ENCODE data around the gene MPC2. TPM values are rescaled to one million over a fixed set of nuclear protein-coding genes. Genes with fewer than 3 reads are reported as not detected.

Gene MPC2
- total and polyA plus RNA-seq, 12 donors: 131 to 268 (median 222) TPM

DNA sequence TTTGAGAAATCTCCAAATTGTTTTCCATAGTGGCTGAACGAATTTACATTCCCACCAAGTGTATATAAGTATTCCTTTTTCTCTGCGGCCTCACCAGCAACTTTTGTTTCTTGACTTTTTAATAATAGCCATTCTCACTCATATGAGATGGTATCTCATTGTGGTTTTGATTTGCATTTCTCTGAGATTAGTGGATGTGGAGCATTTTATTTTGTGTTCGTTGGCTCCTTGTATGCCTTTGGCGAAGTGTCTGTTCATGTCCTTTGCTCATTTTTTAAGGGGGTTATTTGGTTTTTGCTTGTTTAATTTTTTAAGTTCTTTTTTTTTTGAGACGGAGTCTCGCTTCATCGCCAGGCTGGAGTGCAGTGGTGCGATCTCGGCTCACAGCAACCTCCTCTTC is 45.1 kb upstream of the MPC2 start:
- Histone ChIP-seq H3K36me3 (peaks cover 0 to 66% (median 8%) of the 10 kb centered on the region in 9 donors), H3K9me3 (no peaks in the 10 kb centered on the region), H3K27ac (no peak overlapping the region), H3K4me1 (peaks cover 0 to 6% (median 0%) of the 10 kb centered on the region in 9 donors), H3K4me3 (no peak overlapping the region), H3K27me3 (no peaks in the 10 kb centered on the region)
- 98% methylated on average over 9 of the region's 9 CpGs for WGBS, 2 donors
- DNase-seq (no peak), ATAC-seq (no peak)
- intact Hi-C loops (cut with DNase I): no loop called here
- TF ChIP-seq, protein P1, sequence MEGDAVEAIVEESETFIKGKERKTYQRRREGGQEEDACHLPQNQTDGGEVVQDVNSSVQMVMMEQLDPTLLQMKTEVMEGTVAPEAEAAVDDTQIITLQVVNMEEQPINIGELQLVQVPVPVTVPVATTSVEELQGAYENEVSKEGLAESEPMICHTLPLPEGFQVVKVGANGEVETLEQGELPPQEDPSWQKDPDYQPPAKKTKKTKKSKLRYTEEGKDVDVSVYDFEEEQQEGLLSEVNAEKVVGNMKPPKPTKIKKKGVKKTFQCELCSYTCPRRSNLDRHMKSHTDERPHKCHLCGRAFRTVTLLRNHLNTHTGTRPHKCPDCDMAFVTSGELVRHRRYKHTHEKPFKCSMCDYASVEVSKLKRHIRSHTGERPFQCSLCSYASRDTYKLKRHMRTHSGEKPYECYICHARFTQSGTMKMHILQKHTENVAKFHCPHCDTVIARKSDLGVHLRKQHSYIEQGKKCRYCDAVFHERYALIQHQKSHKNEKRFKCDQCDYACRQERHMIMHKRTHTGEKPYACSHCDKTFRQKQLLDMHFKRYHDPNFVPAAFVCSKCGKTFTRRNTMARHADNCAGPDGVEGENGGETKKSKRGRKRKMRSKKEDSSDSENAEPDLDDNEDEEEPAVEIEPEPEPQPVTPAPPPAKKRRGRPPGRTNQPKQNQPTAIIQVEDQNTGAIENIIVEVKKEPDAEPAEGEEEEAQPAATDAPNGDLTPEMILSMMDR (IDR thresholded peaks at IDR 0.05): no peak

DNA sequence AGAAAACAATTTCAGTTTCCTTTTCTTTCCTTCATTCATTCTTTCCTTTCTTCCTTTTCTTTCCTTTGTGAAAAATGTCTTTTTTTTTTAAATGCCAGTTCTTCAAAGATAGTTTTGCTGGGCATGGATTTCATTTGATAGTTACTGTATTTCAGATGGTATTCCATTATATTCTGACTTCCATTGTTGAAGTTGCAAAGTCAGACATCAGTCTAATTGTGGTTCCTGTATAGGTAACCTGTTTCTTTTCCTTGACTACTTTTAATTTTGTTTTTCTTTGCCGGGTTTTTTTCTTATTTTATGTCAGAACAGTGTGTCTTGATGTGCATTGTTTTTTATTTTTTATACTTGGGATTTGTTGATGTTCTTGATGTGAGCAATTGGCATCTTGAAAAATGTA is 40.4 kb upstream of the MPC2 start:
- no peaks in the 10 kb centered on the region for H3K9me3 ChIP-seq
- TF ChIP-seq, protein P1 (IDR thresholded peaks at IDR 0.05): no peak
- peaks cover 0 to 85% (median 13%) of the 10 kb centered on the region in 9 donors for H3K36me3 ChIP-seq
- H3K4me3 ChIP-seq: no peak overlapping the region
- peaks cover 0 to 21% (median 5%) of the 10 kb centered on the region in 9 donors for H3K4me1 ChIP-seq
- 93 to 97% methylated on average over 1 of the region's 1 CpG for WGBS, 2 donors
- ATAC-seq (no peak), DNase-seq (no peak)
- intact Hi-C loops (cut with DNase I): no loop called here
- H3K27ac ChIP-seq: no peak overlapping the region
- H3K27me3 ChIP-seq: no peaks in the 10 kb centered on the region

DNA sequence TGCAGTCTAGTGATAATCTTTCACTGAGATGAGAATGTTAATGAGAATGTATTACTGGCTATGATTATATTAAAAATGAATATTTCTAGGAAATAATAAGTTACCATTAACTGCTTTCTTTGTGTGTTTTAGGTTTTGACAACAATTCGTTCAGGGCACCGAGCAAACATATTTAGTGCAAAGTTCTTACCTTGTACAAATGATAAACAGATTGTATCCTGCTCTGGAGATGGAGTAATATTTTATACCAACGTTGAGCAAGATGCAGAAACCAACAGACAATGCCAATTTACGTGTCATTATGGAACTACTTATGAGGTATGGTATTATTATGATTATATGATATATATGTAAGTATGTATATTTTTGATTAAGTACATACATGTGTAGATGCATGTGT is 37.8 kb upstream of the MPC2 start:
- Histone ChIP-seq H3K36me3 (peaks cover 0 to 81% (median 13%) of the 10 kb centered on the region in 9 donors), H3K4me1 (peaks cover 0 to 21% (median 5%) of the 10 kb centered on the region in 9 donors), H3K9me3 (no peaks in the 10 kb centered on the region), H3K27ac (no peak overlapping the region), H3K4me3 (no peak overlapping the region), H3K27me3 (no peaks in the 10 kb centered on the region)
- TF ChIP-seq, protein P1 (IDR thresholded peaks at IDR 0.05): no peak
- ATAC-seq (no peak), DNase-seq (no peak)
- intact Hi-C loops (cut with DNase I): loop anchor here in 1 of 10 donors (5.0 kb wide), 1 partner anchor 37 kb away; the partner anchor contains the start of genes DCAF6 and MPC2
- WGBS, 2 donors: 91 to 93% methylated on average over 4 of the region's 4 CpGs

DNA sequence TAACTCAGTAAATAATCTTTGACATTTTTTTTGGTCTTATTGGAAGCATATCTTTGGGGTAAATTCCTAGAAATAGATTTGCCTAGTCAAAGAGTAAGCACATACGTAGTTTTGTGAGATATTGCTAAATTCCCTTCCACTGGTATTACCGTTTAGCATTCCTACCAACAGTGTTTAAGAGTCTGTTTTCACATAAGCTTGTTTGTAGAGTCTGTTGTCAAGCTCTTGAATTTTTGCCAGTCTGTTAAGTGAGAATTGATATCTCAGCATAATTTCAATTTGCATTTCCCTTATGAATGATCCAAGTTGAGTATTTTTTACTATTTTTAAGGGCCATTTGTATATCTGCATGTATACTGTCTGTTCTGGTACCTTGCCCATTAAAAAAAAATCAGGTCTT is 37.0 kb upstream of the MPC2 start:
- 33 to 50% methylated on average over 2 of the region's 2 CpGs for WGBS, 2 donors
- H3K27me3 ChIP-seq: no peaks in the 10 kb centered on the region
- DNase-seq: no peak
- no peak overlapping the region for H3K4me3 ChIP-seq
- H3K4me1 ChIP-seq: peaks cover 0 to 25% (median 5%) of the 10 kb centered on the region in 9 donors
- H3K9me3 ChIP-seq: no peaks in the 10 kb centered on the region
- intact Hi-C loops (cut with DNase I): loop anchor here in 1 of 10 donors (5.0 kb wide), 1 partner anchor 37 kb away; the partner anchor contains the start of genes DCAF6 and MPC2
- TF ChIP-seq, protein P1 (IDR thresholded peaks at IDR 0.05): no peak
- H3K36me3 ChIP-seq: peaks cover 0 to 77% (median 13%) of the 10 kb centered on the region in 9 donors
- H3K27ac ChIP-seq: no peak overlapping the region
- no peak for ATAC-seq
